Stimulated activated CD4-positive, alpha-beta T cell treated with anti-CD3 and anti-CD28 coated beads, Interleukin-4, amount 100 ng/mL, for 24 hours (primary cell): ENCODE data around the gene FUOM.
"Not testable (repeated sequence)": the region's sequence is repeated elsewhere in the genome, so short reads cannot be mapped to it uniquely, and the experiment has no call there.

Experiments
- DNase-seq: peaks from one replicate; pipeline ENCODE4 v3.0.0-alpha.2; 2020

Gene FUOM

DNA sequence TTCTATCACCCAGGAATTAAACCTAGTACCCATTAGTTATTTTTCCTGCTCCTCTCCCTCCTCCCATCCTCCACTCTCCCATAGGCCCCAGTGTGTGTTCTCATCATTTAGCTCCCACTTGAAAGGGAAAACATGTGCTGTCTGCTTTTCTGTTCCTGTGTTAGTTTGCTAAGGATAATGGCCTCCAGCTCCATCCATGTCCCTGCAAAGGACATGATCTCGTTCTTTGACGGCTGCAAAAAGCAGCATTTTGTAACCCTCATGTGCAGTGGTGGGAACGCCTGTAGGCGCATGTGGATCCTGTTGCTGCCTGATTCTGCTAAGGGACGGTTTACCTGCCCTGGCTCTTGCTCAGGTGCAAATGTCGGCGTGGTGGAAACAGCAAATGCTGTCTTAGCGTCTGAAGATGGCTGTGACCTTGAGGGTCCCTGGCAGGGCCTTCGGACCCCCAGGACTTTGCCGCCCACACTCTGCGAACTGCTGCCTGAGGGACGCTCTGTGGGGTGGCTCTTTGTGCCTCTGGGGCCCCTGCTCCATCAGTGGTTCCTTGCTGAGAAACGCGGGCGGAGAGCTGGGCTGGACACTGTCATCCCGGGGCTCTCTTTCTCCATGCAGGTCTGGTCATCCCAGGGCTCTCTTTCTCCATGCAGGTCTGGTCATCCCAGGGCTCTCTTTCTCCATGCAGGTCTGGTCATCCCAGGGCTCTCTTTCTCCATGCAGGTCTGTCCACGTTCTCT, 30.6 kb upstream of the FUOM start:
- no peak for DNase-seq

DNA sequence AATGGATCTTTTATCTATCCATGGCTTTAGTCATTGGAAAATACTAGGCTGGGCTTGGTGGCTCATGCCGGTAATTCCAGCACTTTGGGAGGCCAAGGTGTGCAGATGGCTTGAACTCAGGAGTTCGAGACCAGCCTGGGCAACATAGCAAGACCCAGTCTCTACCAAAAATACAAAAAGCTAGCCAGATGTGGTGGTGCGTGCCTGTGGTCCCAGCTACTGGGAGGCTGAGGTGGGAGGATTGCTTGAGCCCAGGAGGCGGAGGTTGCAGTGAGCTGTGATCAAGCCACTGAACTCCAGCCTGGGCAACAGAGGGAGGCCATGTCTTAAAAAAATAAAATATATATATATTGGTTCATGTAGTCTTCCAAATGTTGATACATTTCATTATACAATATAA, 29.1 kb upstream of the FUOM start:
- not testable (repeated sequence) for DNase-seq

DNA sequence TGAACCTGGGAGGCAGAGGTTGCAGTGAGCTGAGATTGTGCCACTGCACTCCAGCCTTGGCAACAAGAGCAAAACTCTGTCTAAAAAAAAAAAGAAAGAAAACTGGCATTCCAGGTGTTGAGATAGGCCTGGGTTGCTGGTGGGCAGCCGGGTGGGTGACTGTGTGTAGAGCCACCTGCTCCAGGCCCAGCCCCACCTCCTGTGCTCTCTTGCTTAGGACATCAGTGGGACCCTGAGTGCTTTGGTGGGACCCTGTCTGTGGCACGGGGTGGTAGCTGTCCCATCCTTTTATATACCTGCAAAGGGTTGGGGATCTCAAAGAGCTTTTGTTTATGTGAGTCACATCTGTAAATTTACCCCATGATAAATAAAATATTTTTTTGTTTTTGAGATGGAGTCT, 27.4 kb upstream of the FUOM start:
- no peak for DNase-seq

DNA sequence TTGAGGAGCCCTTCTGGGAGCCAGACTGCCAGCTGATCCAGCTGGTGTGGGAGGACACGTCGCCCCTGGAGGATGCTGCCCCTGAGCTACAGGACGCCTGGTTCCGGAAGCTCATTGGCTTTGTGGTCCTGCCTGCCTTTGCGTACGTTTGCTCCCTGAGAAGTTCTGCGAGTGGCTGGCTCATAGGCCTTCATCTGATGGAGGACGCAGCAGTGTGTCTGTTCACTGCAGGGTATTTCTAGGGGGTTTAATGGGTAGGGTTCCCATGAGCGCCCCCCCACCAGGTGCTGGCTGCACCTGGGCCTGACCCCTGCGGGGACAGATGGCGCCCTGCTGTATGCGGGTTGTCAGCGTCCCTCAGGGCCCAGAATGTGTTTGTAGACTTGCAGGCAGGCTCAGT, 26.3 kb upstream of the FUOM start:
- no peak for DNase-seq

DNA sequence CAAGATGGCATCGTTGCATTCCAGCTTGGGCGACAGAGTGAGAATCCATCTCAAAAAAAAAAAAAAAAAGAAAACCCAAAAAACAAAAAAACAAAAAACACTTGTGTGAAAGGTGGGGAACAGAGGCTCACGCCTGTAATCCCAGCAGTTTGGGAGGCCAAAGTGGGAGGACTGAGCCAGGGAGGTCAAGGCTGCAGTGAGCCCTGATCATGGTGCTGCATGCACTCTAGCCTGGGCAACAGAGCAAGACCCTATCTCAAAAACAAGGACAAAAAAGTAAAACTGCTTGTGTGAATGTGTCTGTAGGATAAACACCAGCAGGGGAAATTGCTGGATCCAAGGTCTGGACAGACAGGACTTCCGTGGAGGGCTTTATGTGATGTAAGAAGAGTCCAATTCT, 25.7 kb upstream of the FUOM start:
- DNase-seq, result no peak

DNA sequence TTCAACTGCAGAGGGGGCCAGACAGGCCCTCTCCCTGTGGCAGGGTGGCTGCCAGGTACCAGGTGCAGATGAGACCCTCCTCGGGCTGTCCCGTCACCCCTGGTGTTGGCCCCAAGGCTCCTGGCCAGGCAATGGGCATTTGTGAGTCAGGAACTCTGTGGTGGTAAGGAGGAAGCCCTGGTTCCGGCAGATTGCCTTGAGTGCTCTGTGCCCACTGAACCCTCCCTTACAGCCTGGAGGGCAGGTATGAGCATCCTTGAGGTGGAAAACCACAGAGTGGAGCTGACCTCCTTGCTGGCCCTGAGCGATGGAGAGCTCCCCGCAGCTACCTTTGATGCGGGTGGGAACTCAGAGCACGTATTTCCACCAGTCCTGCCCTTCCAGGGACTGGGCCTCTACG, 23.2 kb upstream of the FUOM start:
- no peak for DNase-seq

DNA sequence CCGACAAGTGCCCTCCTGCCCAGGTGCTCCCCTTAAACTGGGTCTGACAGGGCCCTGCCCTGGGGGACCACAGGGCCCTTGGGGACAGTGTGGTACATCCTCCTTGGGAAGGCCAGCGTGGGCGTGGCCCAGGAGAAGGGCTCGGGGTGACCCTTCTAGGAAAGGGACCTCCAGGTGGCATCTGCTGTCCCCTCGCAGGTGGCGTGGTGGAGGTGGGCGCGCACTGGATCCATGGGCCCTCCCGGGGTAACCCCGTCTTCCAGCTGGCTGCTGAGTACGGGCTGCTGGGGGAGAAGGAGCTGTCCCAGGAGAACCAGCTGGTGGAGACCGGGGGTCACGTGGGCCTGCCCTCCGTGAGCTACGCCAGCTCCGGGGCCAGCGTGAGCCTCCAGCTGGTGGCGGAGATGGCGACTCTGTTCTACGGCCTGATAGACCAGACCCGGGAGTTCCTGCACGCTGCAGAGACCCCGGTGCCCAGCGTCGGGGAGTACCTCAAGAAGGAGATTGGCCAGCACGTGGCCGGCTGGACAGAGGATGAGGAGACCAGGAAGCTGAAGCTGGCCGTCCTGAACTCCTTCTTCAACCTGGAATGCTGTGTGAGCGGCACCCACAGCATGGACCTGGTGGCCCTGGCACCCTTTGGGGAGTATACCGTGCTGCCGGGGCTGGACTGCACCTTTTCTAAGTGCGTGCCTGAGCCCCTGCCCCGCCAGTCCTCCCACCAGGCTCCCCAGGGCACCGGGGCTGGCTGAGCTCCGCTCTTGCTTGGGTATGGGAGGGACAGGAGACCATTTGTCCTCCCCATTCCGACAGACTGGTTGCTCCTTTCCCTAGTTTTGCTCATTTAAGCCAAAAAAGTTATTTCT, 22.2 kb upstream of the FUOM start:
- no peak for DNase-seq

DNA sequence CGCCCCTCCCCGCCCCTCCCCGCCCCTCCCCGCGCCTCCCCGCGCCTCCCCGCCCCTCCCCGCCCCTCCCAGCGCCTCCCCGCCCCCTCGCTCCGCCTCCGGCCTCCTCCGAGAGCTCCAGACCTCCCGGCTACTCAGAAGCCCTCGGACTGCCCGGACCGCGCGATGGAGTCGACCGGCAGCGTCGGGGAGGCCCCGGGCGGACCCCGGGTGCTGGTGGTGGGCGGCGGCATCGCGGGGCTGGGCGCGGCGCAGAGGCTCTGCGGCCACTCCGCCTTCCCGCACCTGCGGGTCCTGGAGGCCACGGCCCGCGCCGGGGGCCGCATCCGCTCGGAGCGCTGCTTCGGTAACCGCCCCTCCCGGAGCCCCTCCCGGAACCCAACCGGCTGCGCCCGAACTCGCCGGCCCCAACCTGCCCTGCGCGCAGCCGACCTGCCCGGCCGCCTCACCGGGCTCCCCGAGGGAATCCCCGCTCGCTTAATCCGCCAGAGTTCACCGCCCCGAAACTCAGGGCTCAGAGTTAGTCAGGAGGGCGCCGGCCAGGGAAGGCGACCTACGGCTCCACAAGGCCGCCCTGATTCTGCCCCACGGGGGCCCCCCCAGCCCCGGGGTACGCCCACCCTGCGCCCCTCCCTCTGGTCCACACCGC, 21.5 kb upstream of the FUOM start, which contains the start of gene PAOX:
Gene PAOX (plus strand): TSS at position 111 of the 649 bp plus-strand sequence. CDS start 55 bp downstream, at position 166.
- DNase-seq, result peak; percentile 70

DNA sequence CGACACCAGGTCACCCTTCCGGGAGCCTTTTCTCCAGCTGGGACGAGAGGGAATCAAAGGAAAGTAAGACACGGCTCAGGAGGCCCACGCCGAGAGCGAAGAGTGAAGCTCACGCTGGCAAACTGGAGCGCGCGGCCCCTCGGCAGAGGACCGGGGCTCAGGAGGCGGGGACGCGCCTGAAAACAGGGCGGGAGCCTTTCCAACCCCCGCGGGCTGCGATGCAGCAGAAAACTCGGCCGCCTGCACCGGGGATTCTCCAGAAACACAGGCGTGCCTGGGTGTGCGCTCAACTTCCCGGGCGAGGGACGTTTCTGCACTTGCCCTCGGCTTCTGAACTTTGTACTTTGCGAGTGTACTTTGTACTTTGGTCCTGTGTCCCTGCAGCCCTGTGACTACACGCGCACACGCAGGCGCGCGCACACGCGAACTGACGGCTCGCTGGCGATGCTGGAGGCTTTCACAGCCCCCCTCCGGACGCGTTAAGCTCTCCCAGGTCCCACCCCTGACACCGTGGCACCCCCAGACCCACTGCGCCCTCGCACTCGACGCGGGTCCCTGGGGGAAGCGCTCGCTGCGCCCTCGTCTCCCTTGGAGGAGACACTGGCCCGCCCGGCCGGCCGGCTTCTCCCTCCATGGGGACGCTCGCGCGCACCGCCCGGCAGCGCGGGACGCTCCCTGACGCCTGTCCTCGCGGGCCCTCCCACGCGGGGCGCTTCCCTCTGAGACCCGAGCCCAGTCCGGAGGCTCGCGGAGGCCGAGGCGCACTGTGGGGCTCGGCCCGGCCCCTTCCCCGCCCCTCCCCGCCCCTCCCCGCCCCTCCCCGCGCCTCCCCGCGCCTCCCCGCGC, 20.7 kb upstream of the FUOM start:
- DNase-seq, result peak; percentile 60

DNA sequence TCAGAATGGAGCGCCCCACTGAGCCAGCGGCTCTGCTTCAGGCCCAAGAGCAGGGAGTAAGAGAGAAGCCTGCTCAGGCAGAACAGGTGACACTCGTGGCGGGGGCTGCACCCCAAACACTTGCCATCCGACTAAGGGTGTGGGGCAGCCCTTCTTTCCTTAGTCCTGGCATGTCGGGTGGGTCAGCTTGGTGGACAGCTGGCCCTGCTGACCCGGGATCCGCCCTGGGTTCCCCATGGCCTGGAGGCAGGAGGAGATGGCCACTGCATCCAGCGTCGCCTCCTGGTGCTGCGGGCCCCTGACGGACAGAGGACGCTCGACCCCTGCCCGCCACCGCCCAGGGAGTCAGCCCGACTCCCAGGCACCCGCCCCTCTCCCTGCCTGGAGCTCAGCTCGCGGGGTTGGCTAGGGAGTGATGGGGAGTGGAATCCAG, 20.0 kb upstream of the FUOM start:
- DNase-seq, result no peak

DNA sequence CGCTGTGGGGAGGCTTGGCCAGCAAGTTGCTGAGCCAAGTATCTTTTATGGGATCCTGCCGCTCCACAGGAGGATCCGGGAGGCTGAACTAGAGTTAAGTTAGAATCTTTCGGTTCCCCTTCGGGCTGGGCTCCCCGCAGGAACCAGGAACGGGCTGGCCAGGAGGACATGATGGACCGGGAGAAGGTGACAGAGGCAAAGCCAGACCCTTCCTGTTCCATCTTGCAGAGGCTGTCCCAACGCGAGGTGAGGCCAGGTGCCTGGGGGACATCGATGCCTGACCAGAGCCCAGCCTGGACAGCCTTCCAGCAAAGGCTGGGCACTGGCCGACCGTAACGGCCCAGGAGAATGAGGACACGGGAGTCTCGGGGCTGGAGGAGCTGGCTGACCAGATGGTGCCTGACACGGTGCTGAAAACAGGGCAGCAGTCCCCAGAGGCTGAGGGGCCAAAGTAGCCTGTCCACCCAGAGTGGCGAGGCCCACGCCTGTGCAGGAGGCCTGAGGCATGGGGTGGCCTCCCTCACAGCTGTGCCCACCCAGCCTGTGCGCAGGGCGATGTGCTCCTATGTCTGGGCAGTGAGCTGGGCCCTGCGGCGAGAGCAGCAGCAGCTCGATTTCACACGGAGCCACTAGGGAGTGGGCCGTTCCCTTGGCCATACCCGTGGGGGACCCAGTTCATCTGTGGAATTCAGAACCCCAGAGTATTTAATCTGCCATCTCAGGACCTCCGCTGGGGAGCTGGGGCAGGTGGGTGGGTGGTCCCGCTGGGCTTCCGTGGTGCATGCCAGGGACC, 19.4 kb upstream of the FUOM start:
- no peak for DNase-seq

DNA sequence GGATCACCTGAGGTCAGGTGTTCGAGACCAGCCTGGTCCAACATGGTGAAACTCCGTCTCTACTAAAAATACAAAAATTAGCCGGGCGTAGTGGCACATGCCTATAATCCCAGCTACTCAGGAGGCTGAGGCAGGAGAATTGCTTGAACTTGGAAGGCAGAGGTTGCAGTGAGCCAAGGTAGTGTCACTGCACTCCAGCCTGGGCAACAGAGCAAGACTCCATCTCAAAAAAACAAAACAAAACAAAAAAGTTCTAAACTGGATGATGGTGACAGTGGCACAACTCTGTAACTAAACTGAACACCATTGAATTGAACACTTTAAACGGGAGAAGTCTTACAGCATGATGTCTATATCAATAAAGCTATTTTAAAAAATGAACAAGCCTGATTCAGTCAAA, 18.4 kb upstream of the FUOM start:
- DNase-seq, result not testable (repeated sequence)

DNA sequence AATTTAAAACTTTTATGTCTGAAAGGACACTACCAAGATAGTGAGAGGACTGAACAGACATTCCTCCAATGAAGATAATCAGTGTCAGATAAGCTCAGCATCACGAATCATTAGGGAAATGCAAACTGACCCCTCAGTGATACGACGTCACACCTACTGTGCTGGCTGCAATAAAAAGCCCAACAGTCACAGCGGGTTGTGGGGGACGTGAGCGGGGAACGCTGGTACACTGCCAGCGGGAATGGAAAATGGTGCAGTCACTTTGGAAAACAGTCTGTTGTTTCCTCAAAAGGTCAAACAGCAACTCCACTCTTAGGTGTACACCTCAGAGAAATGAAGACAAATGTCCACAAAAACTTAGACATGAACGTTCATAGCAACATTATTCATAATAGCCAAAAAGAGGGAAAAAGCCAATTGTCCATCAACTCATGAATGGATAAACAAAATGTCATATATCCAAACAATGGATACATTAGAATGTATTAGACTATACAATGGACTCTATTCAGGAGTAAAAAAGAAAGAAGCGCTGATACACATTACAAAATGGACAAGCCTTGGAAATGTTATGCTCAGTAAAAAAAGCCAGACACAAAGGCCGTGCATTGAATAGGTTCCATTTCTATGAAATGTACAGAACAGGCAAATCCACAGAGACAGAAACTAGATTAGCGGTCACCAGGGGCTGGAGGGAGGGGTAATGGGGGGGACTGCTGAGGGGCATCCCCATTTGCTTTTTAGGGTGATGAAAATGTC, 17.7 kb upstream of the FUOM start:
- DNase-seq, result no peak

DNA sequence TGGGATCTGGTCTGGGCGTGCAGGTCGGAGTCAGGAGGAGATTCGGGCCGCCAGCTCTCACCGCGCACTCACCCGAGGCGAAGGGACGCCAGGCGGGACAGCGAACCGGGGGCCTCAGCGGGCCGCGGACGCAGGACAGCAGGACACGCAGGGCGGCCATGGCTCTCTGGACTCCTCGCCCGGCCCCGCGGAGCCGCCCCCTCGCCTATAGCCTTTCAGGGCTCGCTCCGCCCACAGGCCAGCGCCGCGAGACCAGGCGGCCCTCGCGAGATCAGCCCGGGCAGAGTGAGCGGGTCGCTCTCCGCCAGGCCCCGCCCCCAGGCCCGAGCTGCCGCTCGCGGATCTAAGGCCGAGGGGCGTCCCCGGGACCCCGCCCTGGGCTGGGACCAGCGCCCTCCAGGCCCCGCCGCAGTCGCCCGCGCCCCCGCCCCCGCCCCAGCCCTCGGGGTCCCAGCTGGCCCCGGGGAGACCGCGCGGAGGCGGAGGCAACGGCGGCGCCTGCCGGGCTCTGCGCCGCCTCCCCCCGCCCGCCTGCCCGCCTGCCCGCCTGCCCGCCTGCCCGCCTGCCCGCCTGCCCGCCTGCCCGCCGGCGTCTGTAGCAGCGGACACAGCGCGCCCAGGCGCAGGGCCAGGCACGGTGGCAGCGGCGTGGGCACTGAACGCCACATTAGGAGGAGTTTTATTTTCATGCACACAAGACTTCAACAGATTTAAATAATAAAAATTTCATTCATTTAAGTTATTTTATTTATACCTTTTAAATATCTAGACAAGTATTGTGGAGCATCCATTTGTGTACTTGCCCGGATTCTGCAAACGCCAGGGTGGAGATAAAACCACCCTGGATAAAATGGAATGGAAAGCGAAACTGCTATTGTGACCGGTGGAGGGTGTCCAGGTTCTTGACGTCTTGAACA, 15.6 kb upstream of the FUOM start, which contains the start of gene ECHS1:
Gene ECHS1 (minus strand): TSS at position 181 of the 917 bp plus-strand sequence. CDS start 21 bp downstream, at position 160.
- peak; percentile 93 for DNase-seq

DNA sequence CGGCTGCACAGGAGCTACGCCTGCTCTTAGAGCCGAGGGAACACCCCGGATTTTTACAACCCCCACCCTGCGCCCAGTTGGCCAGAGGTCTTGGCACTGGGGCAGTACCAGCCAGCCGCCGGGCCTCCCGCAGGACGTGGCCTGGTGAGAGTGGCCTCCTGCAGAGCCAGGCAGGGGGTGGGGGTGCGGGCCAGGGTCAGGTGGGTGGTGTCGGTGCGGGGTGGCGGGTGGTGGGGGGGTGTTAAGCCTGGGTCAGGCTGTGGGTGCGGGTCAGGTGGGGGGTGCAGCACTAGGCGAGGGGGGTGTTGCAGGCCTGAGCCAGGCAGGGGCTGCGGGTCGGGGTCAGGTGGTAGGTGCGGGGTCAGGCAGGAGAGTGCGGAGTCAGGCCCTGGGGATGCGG, 14.7 kb upstream of the FUOM start:
- DNase-seq, result no peak

DNA sequence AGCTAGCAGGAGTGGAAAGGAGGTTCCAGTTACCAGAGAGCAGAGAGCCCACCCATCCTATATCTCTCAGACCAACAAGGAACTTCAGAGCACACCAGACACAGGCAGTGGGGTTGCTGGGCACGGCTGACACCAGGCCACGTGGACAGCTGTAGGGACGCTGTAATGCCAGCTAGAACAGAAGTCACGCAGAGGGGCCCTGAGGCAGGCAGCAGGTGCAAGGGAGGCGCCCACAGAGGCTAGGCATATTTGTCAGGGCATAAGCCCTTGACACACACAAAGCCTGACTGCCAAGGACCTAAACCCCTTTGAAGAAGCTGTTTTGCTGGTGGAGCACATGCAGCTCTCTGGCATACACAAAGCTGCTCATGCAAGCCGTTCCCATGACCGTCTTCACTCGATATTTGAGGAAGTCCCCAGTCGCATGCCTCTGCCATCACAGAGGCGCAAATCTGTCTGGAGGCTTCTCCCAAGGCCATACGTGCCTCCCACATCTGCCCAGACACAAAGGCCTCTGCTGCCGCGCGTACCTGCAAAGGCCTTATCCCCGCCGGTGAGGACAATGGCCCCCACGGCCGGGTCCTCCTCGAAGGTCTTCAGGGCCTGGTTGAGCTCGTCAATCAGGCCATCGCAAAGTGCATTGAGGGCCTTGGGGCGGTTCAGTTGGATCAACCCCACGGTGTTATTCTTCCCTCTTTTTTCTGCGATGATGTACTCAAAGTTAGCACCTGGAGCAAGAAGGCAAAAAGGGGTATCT, 12.4 kb upstream of the FUOM start:
- DNase-seq, result no peak

DNA sequence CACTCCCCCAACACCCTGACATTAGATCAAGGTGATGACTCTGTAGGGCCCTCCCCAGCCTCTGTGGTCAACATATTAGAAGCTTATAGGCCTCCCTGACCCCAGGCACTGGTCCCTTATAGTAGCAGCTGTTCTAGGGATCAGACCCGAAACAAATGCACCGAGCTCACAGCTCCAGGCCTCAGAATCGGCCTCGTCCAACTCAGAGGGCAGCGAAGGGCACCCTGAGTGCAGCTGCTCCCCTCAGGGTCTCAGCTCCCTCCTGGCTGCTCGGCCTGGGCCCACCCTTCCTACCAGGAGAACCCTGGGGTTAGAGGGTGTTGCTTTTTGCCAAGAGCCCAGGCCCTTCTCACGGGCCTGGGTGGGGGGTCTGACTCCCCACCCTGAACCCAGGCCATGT, 10.3 kb upstream of the FUOM start:
- DNase-seq, result no peak

DNA sequence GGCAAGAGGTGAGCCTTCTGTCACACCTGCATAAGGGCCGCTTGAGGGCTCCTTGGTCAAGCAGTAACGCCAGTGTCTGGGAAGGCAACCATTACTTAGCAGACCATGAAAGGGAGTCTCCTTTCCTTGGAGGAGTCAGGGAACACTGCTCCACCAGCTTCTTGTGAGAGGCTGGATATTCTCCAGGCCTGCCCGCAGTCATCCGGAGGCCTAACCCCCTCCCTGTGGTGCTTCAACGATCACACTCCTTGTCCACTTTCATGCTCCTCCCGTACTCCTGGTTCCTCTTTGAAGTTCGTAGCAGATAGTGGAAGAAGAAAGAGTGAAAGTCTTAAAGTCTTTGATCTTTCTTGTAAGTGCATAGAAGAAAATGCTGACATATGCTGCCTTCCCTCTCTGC, 9.6 kb upstream of the FUOM start:
- not testable (repeated sequence) for DNase-seq

DNA sequence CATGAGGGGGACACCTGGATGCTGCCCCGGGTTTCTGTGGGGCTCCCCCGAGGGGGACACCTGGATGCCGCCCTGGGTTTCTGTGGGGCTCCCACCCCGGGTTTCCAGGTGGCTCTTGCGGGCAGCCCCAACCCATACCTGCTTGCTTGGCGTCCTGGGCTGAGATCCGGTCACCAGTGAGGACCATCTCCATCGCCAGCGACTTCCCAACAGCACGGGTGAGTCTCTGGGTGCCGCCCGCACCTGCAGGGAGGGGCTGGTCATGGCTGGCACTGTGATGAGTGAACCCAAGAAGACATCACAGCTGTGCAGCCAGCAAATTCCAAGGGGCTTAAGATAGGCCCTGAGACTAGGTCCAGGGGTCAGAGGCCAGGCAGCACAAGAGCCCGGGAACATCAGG, 8.9 kb upstream of the FUOM start:
- DNase-seq, result no peak
